Upper lobe of left lung (tissue), 6 donors: Measurements from ENCODE around the gene LAGE3. TPM values are rescaled to one million over a fixed set of nuclear protein-coding genes. Genes with fewer than 3 reads are reported as not detected.
"Not testable (repeated sequence)": the region's sequence is repeated elsewhere in the genome, so short reads cannot be mapped to it uniquely, and the experiment has no call there.

Experiments
- ATAC-seq, 2 donors: fragments of 200-7000 bp; cut with Tn5 transposase; one replicate each; pipeline ENCODE4 v1.9.1; 2022; ENCODE audit warnings: mild to moderate bottlenecking in 2 of 2, moderate library complexity in 2 of 2; ENCODE audit not compliant: low FRiP score in 2 of 2
- DNase-seq, 2 donors: peaks; one replicate each; pipeline ENCODE4 v3.0.0-alpha.2; 2019 to 2020
- H3K27ac ChIP-seq, 4 donors: fragments of 200-600 bp; sonication (generic); one replicate each; pipeline ENCODE4 v1.5.1; 2016 to 2019
- H3K27me3 ChIP-seq, 4 donors: fragments of 200-600 bp; sonication (generic); one replicate each; pipeline ENCODE4 v1.5.1; 2017 to 2019
- H3K36me3 ChIP-seq, 4 donors: fragments of 200-600 bp; sonication (generic); one replicate each; pipeline ENCODE4 v1.5.1; 2016 to 2019
- H3K4me1 ChIP-seq, 4 donors: fragments of 200-600 bp; sonication (generic); one replicate each; pipeline ENCODE4 v1.5.1; 2018 to 2019
- H3K4me3 ChIP-seq, 4 donors: fragments of 200-600 bp; sonication (generic); one replicate each; pipeline ENCODE4 v1.5.1; 2017 to 2019; ENCODE audit warnings: mild to moderate bottlenecking in 2 of 4, moderate library complexity in 1 of 4
- H3K9me3 ChIP-seq, 4 donors: fragments of 200-600 bp; sonication (generic); one replicate each; pipeline ENCODE4 v1.5.1; 2018 to 2019
- CTCF ChIP-seq, 6 experiments: fragments of 450-650 bp in 4 of 6; fragments of 200-600 bp in 2 of 6; sonication (generic) in 2 of 6; IDR thresholded peaks; one replicate each; pipeline ENCODE4 v1.5.1; 2016 to 2019; ENCODE audit warnings: antibody characterized with exemption in 6 of 6
- EP300 ChIP-seq, 4 donors: sonication (generic); formaldehyde crosslinking; IDR thresholded peaks; one replicate each; pipeline ENCODE4 v1.5.1; 2017; ENCODE audit warnings: antibody characterized with exemption in 4 of 4, control low read depth in 2 of 4
- POLR2A ChIP-seq, 4 donors: fragments of 450-650 bp; IDR thresholded peaks; one replicate each; pipeline ENCODE4 v1.5.1; 2016 to 2017; ENCODE audit warnings: antibody characterized with exemption in 4 of 4, mild to moderate bottlenecking in 2 of 4
- POLR2AphosphoS5 ChIP-seq, 2 donors: sonication (generic); formaldehyde crosslinking; IDR thresholded peaks; one replicate each; pipeline ENCODE4 v1.5.1; 2017; ENCODE audit warnings: antibody characterized with exemption in 2 of 2
- WGBS, 2 donors: methylation state at CpG; one replicate each; pipeline ENCODE4 v1.1.5; 2017 to 2018; 5-methylcytosine and 5-hydroxymethylcytosine counted together
- total RNA-seq, 6 donors: library from RNA; depleted of rRNA in 4 of 6; stranded (reverse); fragments of >200 nt in 4 of 6; gene quantifications; one replicate each; pipeline versions ENCODE4 v1.1.0 to v1.2.1, GENCODE V29; 2016 to 2021
- donor health status: DM: no; HTN: no; CAD: no; lungs with moderate emphysema.
- donor health status: DM: no; HTN: yes; CAD: no; lungs with severe emphysema.

LAGE3 gene
- total RNA-seq, 6 donors from 2014 or later: 16.6 to 25.4 (median 20.2) TPM

- no peak for TF ChIP-seq POLR2A (IDR thresholded peaks at IDR 0.05)
- no peak for TF ChIP-seq CTCF (IDR thresholded peaks at IDR 0.05)
- no peak for TF ChIP-seq EP300 (IDR thresholded peaks at IDR 0.05)
- no peak for TF ChIP-seq POLR2AphosphoS5 (IDR thresholded peaks at IDR 0.05)
- 82 to 96% methylated on average over 7 to 8 of the region's 8 CpGs for WGBS, 2 donors
- H3K9me3 ChIP-seq: no peaks in the 10 kb centered on the region
- H3K4me3 ChIP-seq: no peak overlapping the region
- H3K27ac ChIP-seq: no peak overlapping the region
- no peaks in the 10 kb centered on the region for H3K4me1 ChIP-seq
- DNase-seq: no peak
- H3K27me3 ChIP-seq: no peaks in the 10 kb centered on the region
- no peak for ATAC-seq
- H3K36me3 ChIP-seq: peaks cover 0 to 20% (median 6%) of the 10 kb centered on the region in 4 donors
These were observed 23.0 kb upstream of the LAGE3 start for GRCh38 chrX:154502098-154502497.

- H3K27me3 ChIP-seq, DNase-seq, H3K4me3 ChIP-seq, H3K4me1 ChIP-seq, ATAC-seq, H3K9me3 ChIP-seq, H3K27ac ChIP-seq: not testable (repeated sequence)
- WGBS, 2 donors: 84 to 98% methylated on average over 4 to 7 of the region's 7 CpGs
- H3K36me3 ChIP-seq: peaks cover 0 to 13% (median 2%) of the 10 kb centered on the region in 4 donors
These were observed 22.3 kb upstream of the LAGE3 start for GRCh38 chrX:154501423-154501822.

- H3K27me3 ChIP-seq, ATAC-seq, DNase-seq, H3K9me3 ChIP-seq, H3K4me1 ChIP-seq, H3K36me3 ChIP-seq, H3K27ac ChIP-seq, H3K4me3 ChIP-seq: not testable (repeated sequence)
- WGBS, 2 donors: 69 to 78% methylated on average over 4 of the region's 4 CpGs
These were observed 17.6 kb upstream of the LAGE3 start for GRCh38 chrX:154496591-154497137.

- Histone ChIP-seq H3K27me3 (no peaks in the 10 kb centered on the region), H3K4me1 (peaks cover 0 to 7% (median 0%) of the 10 kb centered on the region in 4 donors), H3K4me3 (no peak overlapping the region), H3K36me3 (no peaks in the 10 kb centered on the region), H3K9me3 (no peaks in the 10 kb centered on the region), H3K27ac (no peak overlapping the region)
- DNase-seq (no peak), ATAC-seq (no peak)
- TF ChIP-seq EP300 (IDR thresholded peaks at IDR 0.05) (no peak), POLR2AphosphoS5 (IDR thresholded peaks at IDR 0.05) (no peak), CTCF (IDR thresholded peaks at IDR 0.05) (no peak), POLR2A (IDR thresholded peaks at IDR 0.05) (no peak)
- 75 to 78% methylated on average over 6 of the region's 6 CpGs for WGBS, 2 donors
These were observed 16.4 kb upstream of the LAGE3 start for GRCh38 chrX:154495472-154495922.

- DNase-seq (no peak), ATAC-seq (no peak)
- 70 to 86% methylated on average over 3 of the region's 3 CpGs for WGBS, 2 donors
- no peaks in the 10 kb centered on the region for H3K27me3 ChIP-seq
- TF ChIP-seq POLR2AphosphoS5 (IDR thresholded peaks at IDR 0.05) (no peak), EP300 (IDR thresholded peaks at IDR 0.05) (no peak), POLR2A (IDR thresholded peaks at IDR 0.05) (no peak), CTCF (IDR thresholded peaks at IDR 0.05) (no peak)
- H3K27ac ChIP-seq: no peak overlapping the region
- H3K36me3 ChIP-seq: no peaks in the 10 kb centered on the region
- no peaks in the 10 kb centered on the region for H3K9me3 ChIP-seq
- peaks cover 0 to 11% (median 0%) of the 10 kb centered on the region in 4 donors for H3K4me1 ChIP-seq
- no peak overlapping the region for H3K4me3 ChIP-seq
These were observed 15.6 kb upstream of the LAGE3 start for GRCh38 chrX:154494715-154495114.

GRCh38 chrX:154490414-154491083 lies 11.5 kb upstream of the LAGE3 start, which contains the start of gene SLC10A3:
Gene SLC10A3, minus strand, starts transcription at chrX:154490629. Its CDS starts 1,689 bp downstream, at chrX:154488940.
- peaks cover 0 to 9% (median 2%) of the 10 kb centered on the region in 4 donors for H3K36me3 ChIP-seq
- 38% methylated on average over 41 of the region's 71 CpGs; no CpG with 5 or more reads in 1 of the 2 donors for WGBS, 2 donors
- TF ChIP-seq EP300 (IDR thresholded peaks at IDR 0.05) (no peak), CTCF (IDR thresholded peaks at IDR 0.05) (peak in 1 of 6 experiments; percentile 16), POLR2AphosphoS5 (IDR thresholded peaks at IDR 0.05) (peak; percentile 70 to 85), POLR2A (IDR thresholded peaks at IDR 0.05) (peak in 3 of 4 donors; percentile 50 to 96 (median 83))
- ATAC-seq (peak; percentile 92 to 95), DNase-seq (peak; percentile 93 to 98)
- H3K4me3 ChIP-seq: peak within 1 kb of the TSS; percentile 22 to 74 (median 60)
- H3K27ac ChIP-seq: peak within 1 kb of the TSS; percentile 88 to 93 (median 92)
- H3K4me1 ChIP-seq: peaks cover 5 to 40% (median 11%) of the 10 kb centered on the region in 4 donors
- no peaks in the 10 kb centered on the region for H3K9me3 ChIP-seq
- no peaks in the 10 kb centered on the region for H3K27me3 ChIP-seq
